ENCODE measurements around the gene MS4A5.

Gene MS4A5

GRCh38 chr11:60482361-60482760, 53.0 kb downstream of the MS4A5 start:
- no peaks in the 10 kb centered on the region for H3K9me3 ChIP-seq (ENCODE audit: severe bottlenecking)

GRCh38 chr11:60485987-60486386, 56.6 kb downstream of the MS4A5 start:
- no peak overlapping the region for H3K4me3 ChIP-seq (ENCODE audit: low read depth, low read length)
- peaks cover 2% of the 10 kb centered on the region for H3K27me3 ChIP-seq (ENCODE audit: insufficient read depth, low read depth, severe bottlenecking)
- H3K9me3 ChIP-seq (ENCODE audit: severe bottlenecking), result no peaks in the 10 kb centered on the region
- H3K36me3 ChIP-seq, result no peaks in the 10 kb centered on the region
- 0 out of 2 replicates have a peak, but pooled peaks have one; percentile 26 for TF ChIP-seq CTCF (IDR thresholded peaks at IDR 0.05; ENCODE audit: low read depth, low read length)
- no peak overlapping the region for H3K27ac ChIP-seq
- peak; percentile 16 for DNase-seq

More at GRCh38 chr11:60482361-60482760, 53.0 kb downstream of the MS4A5 start:
- H3K36me3 ChIP-seq, result no peaks in the 10 kb centered on the region
- DNase-seq, result no peak
- no peak overlapping the region for H3K4me3 ChIP-seq (ENCODE audit: low read depth, low read length)
- TF ChIP-seq CTCF (IDR thresholded peaks at IDR 0.05; ENCODE audit: low read depth, low read length), result no peak
- peaks cover 4% of the 10 kb centered on the region for H3K27me3 ChIP-seq (ENCODE audit: insufficient read depth, low read depth, severe bottlenecking)
- H3K27ac ChIP-seq, result no peak overlapping the region

- no peaks in the 10 kb centered on the region for H3K36me3 ChIP-seq
- no peak for DNase-seq
- TF ChIP-seq CTCF (IDR thresholded peaks at IDR 0.05; ENCODE audit: low read depth, low read length), result no peak
- H3K27ac ChIP-seq, result no peak within 1 kb of the TSS
- H3K9me3 ChIP-seq (ENCODE audit: severe bottlenecking), result no peaks in the 10 kb centered on the region
- peaks cover 2% of the 10 kb centered on the region for H3K27me3 ChIP-seq (ENCODE audit: insufficient read depth, low read depth, severe bottlenecking)
- H3K4me3 ChIP-seq (ENCODE audit: low read depth, low read length), result no peak within 1 kb of the TSS
Observed at GRCh38 chr11:60492488-60493009, 63.2 kb downstream of the MS4A5 start, which contains the start of gene MS4A12. MS4A12 (plus strand) TSS chr11:60492778; CDS start chr11:60497319, 4,541 bp downstream.

- Histone ChIP-seq H3K27ac (no peak overlapping the region), H3K9me3 (ENCODE audit: severe bottlenecking) (no peaks in the 10 kb centered on the region), H3K27me3 (ENCODE audit: insufficient read depth, low read depth, severe bottlenecking) (peaks cover 2% of the 10 kb centered on the region), H3K4me3 (ENCODE audit: low read depth, low read length) (no peak overlapping the region), H3K36me3 (no peaks in the 10 kb centered on the region)
- DNase-seq, result no peak
- no peak for TF ChIP-seq CTCF (IDR thresholded peaks at IDR 0.05; ENCODE audit: low read depth, low read length)
Observed at GRCh38 chr11:60493454-60493853, 64.1 kb downstream of the MS4A5 start.

All from WERI-Rb-1 (cell line).